HL-60 (cell line): ENCODE measurements around the gene JMJD7.
A peak's percentile ranks its signal among the peaks of the same experiment; 100 is the strongest.
"Not testable (repeated sequence)": the region's sequence is repeated elsewhere in the genome, so short reads cannot be mapped to it uniquely, and the experiment has no call there.

ENCODE experiments used
- DNase-seq, 2 experiments: peaks; one replicate each; pipeline ENCODE4 v3.0.0-alpha.2; 2010 to 2020; ENCODE audit warnings: low read depth in 1 of 2, low spot score in 1 of 2
- H3K27ac ChIP-seq: fragments of 250-450 bp; sonication (Bioruptor Pico); replicated peaks from 2 replicates; pipeline ENCODE4 v1.5.1; 2020; ENCODE audit warnings: mild to moderate bottlenecking, moderate library complexity
- H3K27me3 ChIP-seq: fragments of 250-450 bp; sonication (Bioruptor Pico); 2 replicates; pipeline ENCODE4 v1.5.1; 2021; ENCODE audit warnings: mild to moderate bottlenecking, moderate library complexity; ENCODE audit not compliant: insufficient read depth, poor library complexity, severe bottlenecking
- H3K4me3 ChIP-seq: replicated peaks from 2 replicates; pipeline ENCODE4 v1.5.1; 2011; ENCODE audit warnings: mild to moderate bottlenecking, control low read depth, low read length; ENCODE audit not compliant: insufficient read depth
- GABPA ChIP-seq: IDR thresholded peaks from 2 replicates; pipeline ENCODE4 v1.6.1; 2012; ENCODE audit warnings: low read depth
- POLR2AphosphoS5 ChIP-seq: IDR thresholded peaks from 2 replicates; pipeline ENCODE4 v1.6.1; 2012; ENCODE audit warnings: low read depth
- REST ChIP-seq: IDR thresholded peaks from 2 replicates; pipeline ENCODE4 v1.6.1; 2012; ENCODE audit warnings: low read depth; ENCODE audit not compliant: insufficient replicate concordance
- SPI1 ChIP-seq: IDR thresholded peaks from 2 replicates; pipeline ENCODE4 v1.6.1; 2012; ENCODE audit warnings: low read depth, mild to moderate bottlenecking, borderline replicate concordance
- TF ChIP-seq, protein P1 (sequence below): IDR thresholded peaks from one replicate; pipeline ENCODE4 v1.5.1; 2011; ENCODE audit warnings: low read length, control low read depth, inconsistent platforms; ENCODE audit not compliant: insufficient read depth

Gene JMJD7

DNA sequence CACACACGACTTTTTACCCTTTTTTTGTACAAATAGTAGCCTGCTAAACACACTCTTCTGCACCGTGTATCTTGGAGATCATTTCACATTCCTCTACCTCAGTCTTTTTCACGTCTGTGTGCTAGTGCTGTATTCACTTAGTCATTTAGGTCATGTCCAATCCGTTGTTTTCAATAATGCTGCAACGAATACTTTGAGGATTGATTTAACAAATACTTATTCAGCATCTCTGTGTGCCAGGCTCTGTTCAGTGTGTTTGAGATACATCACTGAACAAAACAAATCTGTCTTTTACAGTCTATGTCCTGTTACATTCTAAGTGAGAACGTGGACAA lies 882 bp downstream of the JMJD7 start:
- Histone ChIP-seq H3K27me3 (no peaks in the 10 kb centered on the region), H3K27ac (peak overlapping the region; percentile 66; the same call in 1 of the 2 replicates), H3K4me3 (peak overlapping the region; percentile 94)
- no peak for DNase-seq
- TF ChIP-seq GABPA, result no peak
- no peak for TF ChIP-seq SPI1
- no peak for TF ChIP-seq REST
- no peak for TF ChIP-seq POLR2AphosphoS5
- TF ChIP-seq, protein P1, sequence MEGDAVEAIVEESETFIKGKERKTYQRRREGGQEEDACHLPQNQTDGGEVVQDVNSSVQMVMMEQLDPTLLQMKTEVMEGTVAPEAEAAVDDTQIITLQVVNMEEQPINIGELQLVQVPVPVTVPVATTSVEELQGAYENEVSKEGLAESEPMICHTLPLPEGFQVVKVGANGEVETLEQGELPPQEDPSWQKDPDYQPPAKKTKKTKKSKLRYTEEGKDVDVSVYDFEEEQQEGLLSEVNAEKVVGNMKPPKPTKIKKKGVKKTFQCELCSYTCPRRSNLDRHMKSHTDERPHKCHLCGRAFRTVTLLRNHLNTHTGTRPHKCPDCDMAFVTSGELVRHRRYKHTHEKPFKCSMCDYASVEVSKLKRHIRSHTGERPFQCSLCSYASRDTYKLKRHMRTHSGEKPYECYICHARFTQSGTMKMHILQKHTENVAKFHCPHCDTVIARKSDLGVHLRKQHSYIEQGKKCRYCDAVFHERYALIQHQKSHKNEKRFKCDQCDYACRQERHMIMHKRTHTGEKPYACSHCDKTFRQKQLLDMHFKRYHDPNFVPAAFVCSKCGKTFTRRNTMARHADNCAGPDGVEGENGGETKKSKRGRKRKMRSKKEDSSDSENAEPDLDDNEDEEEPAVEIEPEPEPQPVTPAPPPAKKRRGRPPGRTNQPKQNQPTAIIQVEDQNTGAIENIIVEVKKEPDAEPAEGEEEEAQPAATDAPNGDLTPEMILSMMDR, result no peak

DNA sequence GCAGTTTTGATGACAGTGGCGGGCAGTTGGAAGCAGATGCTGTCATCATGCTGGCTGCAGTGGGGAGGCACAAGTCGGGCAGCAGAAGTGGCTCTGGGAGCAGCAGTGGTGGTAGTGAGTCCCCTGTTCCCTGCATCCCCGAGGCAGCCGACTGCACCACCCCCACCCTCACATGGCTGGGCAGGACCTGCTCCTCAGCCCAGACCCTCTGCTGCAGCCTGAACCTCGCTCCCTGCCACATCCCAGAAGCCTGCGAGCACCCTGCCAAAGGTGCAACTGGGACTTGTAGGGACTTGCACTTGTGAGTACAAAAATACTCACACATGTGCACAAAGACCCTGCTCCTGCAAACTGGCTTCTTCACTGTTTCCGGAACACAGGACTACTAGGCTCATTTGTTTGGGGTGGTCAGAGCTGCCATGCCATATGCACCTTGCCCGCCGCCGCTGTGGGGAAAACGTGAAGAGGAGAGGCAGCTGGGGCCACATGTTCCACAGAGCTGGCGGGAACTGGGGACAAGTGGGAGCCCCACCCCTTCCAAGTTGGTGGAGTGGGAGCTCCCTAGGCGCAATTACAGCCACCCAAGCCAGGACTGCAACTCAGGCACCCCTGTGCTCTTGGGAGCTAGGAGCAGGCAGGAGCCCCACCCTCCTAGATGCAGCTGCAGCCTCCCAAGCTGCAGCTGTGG lies 2.2 kb downstream of the JMJD7 start:
- TF ChIP-seq, protein P1, result no peak
- TF ChIP-seq GABPA, result no peak
- TF ChIP-seq REST, result no peak
- TF ChIP-seq SPI1, result no peak
- no peak for TF ChIP-seq POLR2AphosphoS5
- no peaks in the 10 kb centered on the region for H3K27me3 ChIP-seq
- no peak overlapping the region for H3K4me3 ChIP-seq
- no peak for DNase-seq
- H3K27ac ChIP-seq, result no peak overlapping the region

DNA sequence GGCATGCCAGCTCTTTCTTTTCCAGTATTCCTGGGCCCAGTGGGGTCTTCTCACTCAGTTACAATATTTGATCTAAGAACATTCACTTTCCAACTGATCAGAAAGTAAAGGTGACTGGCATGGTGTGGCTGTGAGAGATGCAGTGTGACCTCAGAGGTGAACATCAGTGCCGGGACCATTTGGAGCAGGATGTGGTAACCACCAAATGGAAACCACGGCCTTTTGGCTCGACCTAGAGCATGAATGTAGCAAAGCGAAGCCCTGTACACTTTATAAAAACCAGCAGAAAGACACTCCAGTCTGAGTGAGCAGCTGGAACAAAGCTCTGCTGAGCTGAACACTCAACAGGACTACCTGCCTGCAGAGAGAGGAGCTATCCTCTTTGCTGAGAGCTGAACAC lies 3.4 kb downstream of the JMJD7 start:
- H3K27me3 ChIP-seq, DNase-seq, H3K4me3 ChIP-seq, H3K27ac ChIP-seq: not testable (repeated sequence)

DNA sequence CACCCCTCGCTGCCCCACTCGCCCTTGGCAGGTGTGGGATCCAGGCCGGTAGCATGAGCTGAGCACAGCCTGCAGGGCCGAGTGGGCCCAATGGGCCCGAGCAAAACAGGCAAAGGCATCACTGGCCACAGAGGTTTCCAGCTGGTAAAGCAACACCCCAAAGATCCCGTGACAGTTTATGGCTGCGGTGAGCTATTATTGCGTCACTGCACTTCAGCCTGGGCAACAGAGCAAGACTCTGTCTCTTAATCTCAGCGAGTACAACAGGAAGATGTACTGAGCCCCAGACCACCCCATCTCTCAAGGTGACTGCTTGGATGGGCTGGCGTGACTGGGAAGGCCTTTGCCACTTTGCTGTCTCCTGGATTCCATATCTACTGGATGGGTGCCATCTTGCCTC lies 4.3 kb downstream of the JMJD7 start:
- DNase-seq, result no peak
- no peaks in the 10 kb centered on the region for H3K27me3 ChIP-seq
- H3K27ac ChIP-seq, result no peak overlapping the region
- TF ChIP-seq POLR2AphosphoS5 (no peak), GABPA (no peak), SPI1 (no peak), REST (no peak)
- TF ChIP-seq, protein P1, result no peak
- H3K4me3 ChIP-seq, result no peak overlapping the region
